ENCODE results near the gene PAN3. TPM values are rescaled to one million over a fixed set of nuclear protein-coding genes. Genes with fewer than 3 reads are reported as not detected.

Gene PAN3
- total and polyA plus RNA-seq, 2 of the 8 experiments (the other 6 are each of a cell fraction or from before 2014, with no cell fraction given): 12.7 to 39.3 TPM

DNA sequence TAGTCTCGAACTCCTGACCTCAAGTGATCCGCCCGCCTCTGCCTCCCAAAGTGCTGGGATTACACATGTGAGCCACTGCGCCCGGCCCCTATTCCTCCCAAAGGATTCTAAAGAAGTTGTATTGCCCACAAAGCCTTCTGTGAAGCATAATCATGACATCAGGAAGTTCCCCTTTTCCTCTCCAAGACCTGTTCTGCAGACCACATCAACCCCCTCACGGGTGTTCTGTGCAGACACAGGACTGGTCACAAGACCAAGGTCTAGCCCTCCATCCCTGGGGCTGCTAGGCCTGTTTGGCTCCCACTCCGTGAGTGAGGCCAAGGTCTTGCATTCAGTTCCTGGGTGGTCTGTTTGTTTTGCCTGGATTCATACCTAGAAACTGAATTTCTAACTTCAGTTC, 178.5 kb downstream of the PAN3 start (continued):
- TF ChIP-seq BRCA1 (IDR thresholded peaks at IDR 0.05; ENCODE audit: low read depth, low read length): no peak
- no peak for TF ChIP-seq KDM4A (IDR thresholded peaks at IDR 0.05; ENCODE audit: low read depth, low read length, severe bottlenecking)
- TF ChIP-seq GTF2F1 (IDR thresholded peaks at IDR 0.05; ENCODE audit: borderline replicate concordance, low read depth, low read length): no peak
- no peak for TF ChIP-seq EGR1 (IDR thresholded peaks at IDR 0.05; ENCODE audit: borderline replicate concordance, low read depth, low read length)
- no peak for TF ChIP-seq HDAC6 (IDR thresholded peaks at IDR 0.05; ENCODE audit: low read depth, low read length)
- no peak for TF ChIP-seq SIX5 (IDR thresholded peaks at IDR 0.05; ENCODE audit: low read depth, low read length)
